Measurements from ENCODE around the gene CPE. TPM values are rescaled to one million over a fixed set of nuclear protein-coding genes. Genes with fewer than 3 reads are reported as not detected.

Gene CPE
- total and polyA plus RNA-seq, 10 of the 15 experiments (the other 5 are each of a cell fraction or from before 2014, with no cell fraction given): 0.05 to 0.14 TPM; not detected in 8

- no peak for TF ChIP-seq ETV6 (conservative IDR thresholded peaks at IDR 0.05 in 1 of 2, IDR thresholded peaks at IDR 0.05 in 1 of 2; ENCODE audit: borderline replicate concordance in 1 of 2, low read depth in 1 of 2)
Observed at GRCh38 chr4:165437691-165438090, 58.9 kb downstream of the CPE start (continued).

GRCh38 chr4:165439344-165439743 lies 60.5 kb downstream of the CPE start:
- ATAC-seq: no peak
- Histone ChIP-seq H3K27me3 (replicated peaks in 1 of 2; ENCODE audit: control insufficient read depth in 2 of 2, insufficient read depth in 2 of 2, low read length in 1 of 2) (no peaks in the 10 kb centered on the region; a peak in 1 of 4 replicates), H3K9ac (ENCODE audit: control insufficient read depth, insufficient read depth, low read length) (no peak overlapping the region), H2AFZ (ENCODE audit: control insufficient read depth, low read depth, low read length) (no peak overlapping the region), H3K4me2 (ENCODE audit: control insufficient read depth, insufficient read depth) (no peak overlapping the region), H3K27ac (ENCODE audit: control insufficient read depth, insufficient read depth) (no peak overlapping the region), H3K9me3 (replicated peaks; ENCODE audit: control insufficient read depth, insufficient read depth, low read length) (no peaks in the 10 kb centered on the region), H3K4me1 (ENCODE audit: control insufficient read depth, insufficient read depth, low read length) (no peaks in the 10 kb centered on the region), H3K36me3 (ENCODE audit: control insufficient read depth in 2 of 2, insufficient read depth in 2 of 2, low read length in 1 of 2) (no peaks in the 10 kb centered on the region), H4K20me1 (ENCODE audit: control insufficient read depth, insufficient read depth) (no peaks in the 10 kb centered on the region), H3K4me3 (no peak overlapping the region), H3K79me2 (ENCODE audit: control insufficient read depth, insufficient read depth, low read length) (no peaks in the 10 kb centered on the region)
- no peak for FAIRE-seq
- ChIA-PET POLR2A (no interaction called here), SMC1A (ENCODE audit: uncharacterized antibody, unreplicated experiment) (no interaction called here), CTCF (no interaction called here), RAD21 (ENCODE audit: unreplicated experiment) (no interaction called here)
- in situ Hi-C loops (cut with MboI): no loop called here
- no TSS peak for BruUV-seq (replicated peaks)
- no peak for DNase-seq (ENCODE audit: low read depth, low spot score)
- WGBS (ENCODE audit: insufficient coverage, insufficient replicate concordance, low lambda C conversion rate, missing lambda C conversion rate): 17% methylated on average over 2 of the region's 2 CpGs
- intact Hi-C loops (cut with micrococcal nuclease; ENCODE audit: unreplicated experiment): no loop called here
- TF ChIP-seq IRF4 (IDR thresholded peaks at IDR 0.05; ENCODE audit: low read depth, low read length) (no peak), GATAD2B (conservative IDR thresholded peaks at IDR 0.05; ENCODE audit: low read depth) (no peak), MXI1 (IDR thresholded peaks at IDR 0.05; ENCODE audit: low read depth, low read length) (no peak), MTA2 (IDR thresholded peaks at IDR 0.05; ENCODE audit: low read depth) (no peak), NFIC (IDR thresholded peaks at IDR 0.05; ENCODE audit: low read depth, low read length) (no peak), CBFB (IDR thresholded peaks at IDR 0.05; ENCODE audit: low read depth) (no peak), TAF1 (IDR thresholded peaks at IDR 0.05; ENCODE audit: borderline replicate concordance, low read depth, low read length) (no peak), ZNF384 (IDR thresholded peaks at IDR 0.05; ENCODE audit: borderline replicate concordance, low read depth, low read length) (no peak), EGR1 (IDR thresholded peaks at IDR 0.05; ENCODE audit: borderline replicate concordance in 1 of 2, low read depth in 2 of 2, low read length in 2 of 2) (no peak), CHD2 (IDR thresholded peaks at IDR 0.05; ENCODE audit: borderline replicate concordance, low read depth, low read length) (no peak), CHD1 (IDR thresholded peaks at IDR 0.05; ENCODE audit: low read depth, low read length) (no peak), SKIL (IDR thresholded peaks at IDR 0.05; ENCODE audit: low read depth, poor library complexity, severe bottlenecking) (no peak)
- TF ChIP-seq, protein P1, sequence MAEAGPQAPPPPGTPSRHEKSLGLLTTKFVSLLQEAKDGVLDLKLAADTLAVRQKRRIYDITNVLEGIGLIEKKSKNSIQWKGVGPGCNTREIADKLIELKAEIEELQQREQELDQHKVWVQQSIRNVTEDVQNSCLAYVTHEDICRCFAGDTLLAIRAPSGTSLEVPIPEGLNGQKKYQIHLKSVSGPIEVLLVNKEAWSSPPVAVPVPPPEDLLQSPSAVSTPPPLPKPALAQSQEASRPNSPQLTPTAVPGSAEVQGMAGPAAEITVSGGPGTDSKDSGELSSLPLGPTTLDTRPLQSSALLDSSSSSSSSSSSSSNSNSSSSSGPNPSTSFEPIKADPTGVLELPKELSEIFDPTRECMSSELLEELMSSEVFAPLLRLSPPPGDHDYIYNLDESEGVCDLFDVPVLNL (IDR thresholded peaks at IDR 0.05; ENCODE audit: low read depth, low read length): no peak
- TF ChIP-seq, protein P2, sequence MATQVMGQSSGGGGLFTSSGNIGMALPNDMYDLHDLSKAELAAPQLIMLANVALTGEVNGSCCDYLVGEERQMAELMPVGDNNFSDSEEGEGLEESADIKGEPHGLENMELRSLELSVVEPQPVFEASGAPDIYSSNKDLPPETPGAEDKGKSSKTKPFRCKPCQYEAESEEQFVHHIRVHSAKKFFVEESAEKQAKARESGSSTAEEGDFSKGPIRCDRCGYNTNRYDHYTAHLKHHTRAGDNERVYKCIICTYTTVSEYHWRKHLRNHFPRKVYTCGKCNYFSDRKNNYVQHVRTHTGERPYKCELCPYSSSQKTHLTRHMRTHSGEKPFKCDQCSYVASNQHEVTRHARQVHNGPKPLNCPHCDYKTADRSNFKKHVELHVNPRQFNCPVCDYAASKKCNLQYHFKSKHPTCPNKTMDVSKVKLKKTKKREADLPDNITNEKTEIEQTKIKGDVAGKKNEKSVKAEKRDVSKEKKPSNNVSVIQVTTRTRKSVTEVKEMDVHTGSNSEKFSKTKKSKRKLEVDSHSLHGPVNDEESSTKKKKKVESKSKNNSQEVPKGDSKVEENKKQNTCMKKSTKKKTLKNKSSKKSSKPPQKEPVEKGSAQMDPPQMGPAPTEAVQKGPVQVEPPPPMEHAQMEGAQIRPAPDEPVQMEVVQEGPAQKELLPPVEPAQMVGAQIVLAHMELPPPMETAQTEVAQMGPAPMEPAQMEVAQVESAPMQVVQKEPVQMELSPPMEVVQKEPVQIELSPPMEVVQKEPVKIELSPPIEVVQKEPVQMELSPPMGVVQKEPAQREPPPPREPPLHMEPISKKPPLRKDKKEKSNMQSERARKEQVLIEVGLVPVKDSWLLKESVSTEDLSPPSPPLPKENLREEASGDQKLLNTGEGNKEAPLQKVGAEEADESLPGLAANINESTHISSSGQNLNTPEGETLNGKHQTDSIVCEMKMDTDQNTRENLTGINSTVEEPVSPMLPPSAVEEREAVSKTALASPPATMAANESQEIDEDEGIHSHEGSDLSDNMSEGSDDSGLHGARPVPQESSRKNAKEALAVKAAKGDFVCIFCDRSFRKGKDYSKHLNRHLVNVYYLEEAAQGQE (IDR thresholded peaks at IDR 0.05; ENCODE audit: low read depth, low read length): no peak
- TF ChIP-seq, protein P3, sequence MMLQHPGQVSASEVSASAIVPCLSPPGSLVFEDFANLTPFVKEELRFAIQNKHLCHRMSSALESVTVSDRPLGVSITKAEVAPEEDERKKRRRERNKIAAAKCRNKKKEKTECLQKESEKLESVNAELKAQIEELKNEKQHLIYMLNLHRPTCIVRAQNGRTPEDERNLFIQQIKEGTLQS (IDR thresholded peaks at IDR 0.05; ENCODE audit: borderline replicate concordance, extremely low read depth, low read depth, low read length): no peak

Data from GM12878 (cell line).